ENCODE data around the gene ZBTB47. TPM values are rescaled to one million over a fixed set of nuclear protein-coding genes. Genes with fewer than 3 reads are reported as not detected.

The ZBTB47 gene
- total RNA-seq, 2 experiments from 2014 or later: 0.43 to 0.45 TPM

GRCh38 chr3:42705962-42706585 is 52.6 kb downstream of the ZBTB47 start:
- Mint-ChIP-seq H3K4me1 (ENCODE audit: low read depth) (no peaks in the 10 kb centered on the region), H3K9me3 (no peaks in the 10 kb centered on the region), H3K27me3 (no peaks in the 10 kb centered on the region), H3K27ac (no peak overlapping the region), H3K36me3 (ENCODE audit: low read depth) (no peaks in the 10 kb centered on the region), H3K4me3 (no peak overlapping the region)
- ATAC-seq: no peak
- intact Hi-C loops (cut with micrococcal nuclease): no loop called here
- no peak for DNase-seq
- TF ChIP-seq CTCF (IDR thresholded peaks at IDR 0.05): no peak
- POLR2A ChIA-PET: interaction anchor here (0.6 kb wide), 1 partner anchor 15 kb away, joined by 3 read pairs; no protein-coding TSS in a partner anchor
- CTCF ChIA-PET: no interaction called here

- no peak for DNase-seq
- no peak for ATAC-seq
- Mint-ChIP-seq H3K27me3 (no peaks in the 10 kb centered on the region), H3K4me3 (no peak overlapping the region), H3K36me3 (ENCODE audit: low read depth) (no peaks in the 10 kb centered on the region), H3K27ac (no peak overlapping the region), H3K4me1 (ENCODE audit: low read depth) (no peaks in the 10 kb centered on the region), H3K9me3 (no peaks in the 10 kb centered on the region)
- ChIA-PET POLR2A (no interaction called here), CTCF (no interaction called here)
- intact Hi-C loops (cut with micrococcal nuclease): no loop called here
- no peak for TF ChIP-seq CTCF (IDR thresholded peaks at IDR 0.05)
These were observed 53.5 kb downstream of the ZBTB47 start for GRCh38 chr3:42706721-42707619.

- intact Hi-C loops (cut with micrococcal nuclease): no loop called here
- ATAC-seq (no peak), DNase-seq (no peak)
- Mint-ChIP-seq H3K9me3 (no peaks in the 10 kb centered on the region), H3K36me3 (ENCODE audit: low read depth) (no peaks in the 10 kb centered on the region), H3K4me3 (no peak overlapping the region), H3K27me3 (no peaks in the 10 kb centered on the region), H3K4me1 (ENCODE audit: low read depth) (no peaks in the 10 kb centered on the region), H3K27ac (no peak overlapping the region)
- no peak for TF ChIP-seq CTCF (IDR thresholded peaks at IDR 0.05)
- ChIA-PET POLR2A (interaction anchor here (0.8 kb wide), 1 partner anchor 174 kb away, joined by 3 read pairs; no protein-coding TSS in a partner anchor), CTCF (no interaction called here)
These were observed 54.3 kb downstream of the ZBTB47 start for GRCh38 chr3:42707620-42708355.

GRCh38 chr3:42708611-42709151 is 55.2 kb downstream of the ZBTB47 start:
- Mint-ChIP-seq H3K27ac (no peak overlapping the region), H3K4me1 (ENCODE audit: low read depth) (no peaks in the 10 kb centered on the region), H3K36me3 (ENCODE audit: low read depth) (no peaks in the 10 kb centered on the region), H3K9me3 (no peaks in the 10 kb centered on the region), H3K4me3 (no peak overlapping the region), H3K27me3 (no peaks in the 10 kb centered on the region)
- intact Hi-C loops (cut with micrococcal nuclease): no loop called here
- POLR2A ChIA-PET: no interaction called here
- DNase-seq (no peak), ATAC-seq (no peak)
- CTCF ChIA-PET: no interaction called here
- TF ChIP-seq CTCF (IDR thresholded peaks at IDR 0.05): no peak
